ENCODE results near the gene SLC38A10. TPM values are rescaled to one million over a fixed set of nuclear protein-coding genes. Genes with fewer than 3 reads are reported as not detected.
A peak's percentile ranks its signal among the peaks of the same experiment; 100 is the strongest.

The SLC38A10 gene
- total RNA-seq, 3 donors from 2014 or later = 45.7 to 58.6 (median 53.9) TPM

DNA sequence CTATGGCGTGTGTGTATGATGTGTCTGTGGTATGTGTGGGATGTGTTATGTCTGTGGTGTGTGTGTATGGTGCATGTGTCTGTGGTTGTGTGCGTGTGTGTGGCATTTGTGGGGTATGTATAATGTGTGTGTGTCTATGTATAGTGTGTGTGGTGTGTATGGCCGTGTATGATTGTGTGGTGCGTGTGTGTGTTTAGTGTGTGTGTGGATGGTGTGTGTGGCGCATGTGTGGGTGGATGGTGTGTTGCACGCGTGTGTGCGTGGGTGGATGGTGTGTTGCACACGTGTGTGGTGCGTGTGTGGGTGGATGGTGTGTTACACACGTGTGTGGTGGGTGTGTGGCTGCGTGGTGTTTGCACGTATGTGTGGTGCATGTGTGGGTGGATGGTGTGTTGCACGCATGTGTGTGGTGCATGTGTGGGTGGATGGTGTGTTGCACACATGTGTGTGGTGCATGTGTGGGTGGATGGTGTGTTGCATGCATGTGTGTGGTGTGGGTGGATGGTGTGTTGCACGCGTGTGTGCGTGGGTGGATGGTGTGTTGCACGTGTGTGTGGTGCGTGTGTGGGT, 5.6 kb upstream of the SLC38A10 start:
- Mint-ChIP-seq H3K9me3 (no peaks in the 10 kb centered on the region), H3K27me3 (ENCODE audit: low read depth) (no peaks in the 10 kb centered on the region), H3K36me3 (ENCODE audit: insufficient read depth) (no peaks in the 10 kb centered on the region), H3K4me1 (ENCODE audit: low read depth) (peaks cover 7% of the 10 kb centered on the region), H3K4me3 (no peak overlapping the region)
- ATAC-seq = no peak
- no peak for DNase-seq

DNA sequence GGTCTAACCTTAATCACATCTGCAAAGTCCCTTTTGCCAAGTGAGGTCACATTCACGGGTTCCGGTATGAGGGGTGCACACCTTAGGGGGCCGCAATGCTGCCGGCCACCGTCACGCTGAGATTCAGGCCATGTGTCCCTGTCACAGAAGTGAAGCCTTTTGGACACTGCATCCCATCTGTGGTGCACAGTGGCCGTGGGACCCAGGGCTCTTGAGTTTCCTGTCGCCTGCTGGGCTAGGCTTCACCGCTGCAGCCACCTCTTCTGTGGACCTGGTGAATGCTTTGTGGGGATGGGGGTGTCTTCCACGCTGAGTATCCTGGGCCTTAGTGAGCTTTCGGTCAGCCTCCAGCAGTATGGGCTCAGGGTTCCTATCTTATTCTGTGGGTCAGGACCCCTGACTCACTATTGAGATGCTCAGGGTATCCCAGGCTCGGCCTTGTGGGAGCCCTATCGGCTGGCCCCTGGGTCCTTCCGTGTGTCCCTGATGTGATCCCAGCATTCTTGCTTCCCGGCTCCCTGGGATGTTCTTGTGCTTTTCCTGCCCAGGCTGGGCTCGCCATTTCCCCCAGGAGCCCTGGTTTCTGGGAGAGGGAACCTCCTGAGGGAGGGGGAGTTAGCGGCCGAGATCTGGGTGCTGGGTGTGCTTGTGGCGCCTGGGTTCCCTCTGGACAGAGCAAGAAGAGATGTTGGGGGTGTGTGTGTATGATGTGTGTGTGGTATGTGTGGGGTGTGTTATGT, 4.9 kb upstream of the SLC38A10 start:
- H3K4me3 Mint-ChIP-seq = no peak overlapping the region
- no peaks in the 10 kb centered on the region for H3K36me3 Mint-ChIP-seq (ENCODE audit: insufficient read depth)
- no peaks in the 10 kb centered on the region for H3K27me3 Mint-ChIP-seq (ENCODE audit: low read depth)
- H3K4me1 Mint-ChIP-seq (ENCODE audit: low read depth) = peaks cover 12% of the 10 kb centered on the region
- H3K9me3 Mint-ChIP-seq = no peaks in the 10 kb centered on the region
- no peak for DNase-seq
- ATAC-seq = no peak

GRCh38 chr17:81298991-81299738, 4.1 kb upstream of the SLC38A10 start:
- H3K27me3 Mint-ChIP-seq (ENCODE audit: low read depth) = no peaks in the 10 kb centered on the region
- peaks cover 15% of the 10 kb centered on the region for H3K4me1 Mint-ChIP-seq (ENCODE audit: low read depth)
- DNase-seq = no peak
- H3K4me3 Mint-ChIP-seq = no peak overlapping the region
- no peaks in the 10 kb centered on the region for H3K36me3 Mint-ChIP-seq (ENCODE audit: insufficient read depth)
- H3K9me3 Mint-ChIP-seq = no peaks in the 10 kb centered on the region
- ATAC-seq = no peak

DNA sequence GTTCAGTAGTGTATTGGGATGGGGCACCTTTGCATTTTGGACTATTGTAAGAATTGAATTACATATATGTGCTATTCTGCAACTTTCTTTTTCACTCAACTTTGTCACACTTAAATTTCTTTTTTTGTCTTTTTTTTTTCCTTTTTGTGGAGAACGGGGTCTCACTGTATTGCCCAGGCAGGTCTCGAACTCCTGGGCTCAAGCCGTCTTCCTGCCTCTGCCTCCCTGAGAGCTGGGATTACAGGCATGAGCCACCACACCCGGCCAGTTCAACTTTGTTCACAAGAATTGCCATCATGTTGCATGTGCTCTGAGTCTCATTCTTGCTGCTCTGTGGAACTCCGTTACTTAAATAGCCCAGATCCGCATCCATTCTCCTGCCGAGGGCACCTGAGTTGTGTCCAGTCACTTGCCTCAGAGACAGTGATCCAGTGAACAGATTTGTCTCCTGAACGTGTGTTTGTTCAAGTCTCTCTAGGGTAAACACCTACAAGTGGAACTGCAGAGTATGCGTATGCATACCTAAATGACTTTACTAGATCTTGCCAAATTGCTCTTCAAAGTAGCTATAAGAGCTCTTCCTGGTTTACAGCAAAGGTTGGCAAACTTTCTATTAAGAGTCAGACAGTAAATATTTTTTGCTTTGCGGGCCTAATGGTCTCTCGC, 3.4 kb upstream of the SLC38A10 start:
- ATAC-seq = no peak
- H3K4me1 Mint-ChIP-seq (ENCODE audit: low read depth) = peaks cover 21% of the 10 kb centered on the region
- no peak for DNase-seq
- no peak overlapping the region for H3K4me3 Mint-ChIP-seq
- H3K27me3 Mint-ChIP-seq (ENCODE audit: low read depth) = no peaks in the 10 kb centered on the region
- H3K9me3 Mint-ChIP-seq = no peaks in the 10 kb centered on the region
- H3K36me3 Mint-ChIP-seq (ENCODE audit: insufficient read depth) = no peaks in the 10 kb centered on the region

- DNase-seq = peak; percentile 48
- peaks cover 36% of the 10 kb centered on the region for H3K4me1 Mint-ChIP-seq (ENCODE audit: low read depth)
- peak; percentile 30 to 39 for ATAC-seq
- peak overlapping the region; percentile 91 for H3K4me3 Mint-ChIP-seq
- H3K27me3 Mint-ChIP-seq (ENCODE audit: low read depth) = no peaks in the 10 kb centered on the region
- no peaks in the 10 kb centered on the region for H3K9me3 Mint-ChIP-seq
- peaks cover 1% of the 10 kb centered on the region for H3K36me3 Mint-ChIP-seq (ENCODE audit: insufficient read depth)
Observed at GRCh38 chr17:81295676-81296381, 722 bp upstream of the SLC38A10 start.

GRCh38 chr17:81294512-81295030, 536 bp downstream of the SLC38A10 start:
- Mint-ChIP-seq H3K9me3 (no peaks in the 10 kb centered on the region), H3K36me3 (ENCODE audit: insufficient read depth) (peaks cover 1% of the 10 kb centered on the region), H3K27me3 (ENCODE audit: low read depth) (no peaks in the 10 kb centered on the region), H3K4me1 (ENCODE audit: low read depth) (peaks cover 41% of the 10 kb centered on the region), H3K4me3 (peak overlapping the region; percentile 91)
- ATAC-seq (peak in 1 of 2 donors; percentile 14), DNase-seq (no peak)

GRCh38 chr17:81292450-81292849, 2.7 kb downstream of the SLC38A10 start:
- Mint-ChIP-seq H3K27me3 (ENCODE audit: low read depth) (no peaks in the 10 kb centered on the region), H3K4me1 (ENCODE audit: low read depth) (peaks cover 51% of the 10 kb centered on the region), H3K36me3 (ENCODE audit: insufficient read depth) (peaks cover 4% of the 10 kb centered on the region), H3K9me3 (no peaks in the 10 kb centered on the region), H3K4me3 (no peak overlapping the region)
- DNase-seq = no peak
- no peak for ATAC-seq

DNA sequence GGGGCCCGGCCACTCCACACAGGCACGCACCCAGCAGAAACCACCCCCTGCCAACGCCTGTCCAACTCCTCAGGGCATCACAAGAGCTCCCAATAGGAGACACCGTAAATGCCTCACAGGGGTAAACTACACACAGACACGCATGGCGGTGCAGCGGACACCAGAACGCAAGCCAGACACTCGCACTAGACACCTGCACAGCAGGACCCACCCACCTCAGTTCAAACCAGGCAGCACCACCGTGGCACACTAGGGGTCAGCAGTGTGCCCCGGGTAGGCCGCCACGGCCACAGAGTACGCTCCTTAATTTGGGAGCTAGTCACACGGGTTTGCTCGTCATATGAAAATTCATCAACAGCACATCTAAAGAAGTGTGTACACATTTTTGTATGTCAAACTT, 3.4 kb downstream of the SLC38A10 start:
- Mint-ChIP-seq H3K9me3 (no peaks in the 10 kb centered on the region), H3K4me1 (ENCODE audit: low read depth) (peaks cover 57% of the 10 kb centered on the region), H3K27me3 (ENCODE audit: low read depth) (no peaks in the 10 kb centered on the region), H3K36me3 (ENCODE audit: insufficient read depth) (peaks cover 6% of the 10 kb centered on the region), H3K4me3 (peak overlapping the region; percentile 2)
- ATAC-seq (peak; percentile 59 to 64), DNase-seq (peak; percentile 70)

DNA sequence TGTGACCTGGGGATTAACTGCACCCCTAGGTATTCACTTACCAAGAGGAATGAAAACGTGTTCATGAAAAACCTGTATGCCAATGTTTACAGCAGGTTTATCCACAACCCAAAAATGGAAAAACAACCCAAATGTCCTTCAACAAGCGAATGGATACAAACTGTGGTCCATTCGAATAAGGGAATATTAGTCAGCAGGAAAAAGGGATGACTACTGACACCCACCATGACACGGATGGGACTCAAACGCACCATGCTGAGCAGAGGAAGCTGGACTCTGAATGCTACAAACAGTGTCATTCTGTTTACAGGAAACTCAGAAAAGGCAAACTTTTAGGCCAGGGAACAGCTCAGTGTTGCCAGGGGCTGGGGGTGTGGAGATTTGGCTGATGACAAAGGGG, 4.9 kb downstream of the SLC38A10 start:
- Mint-ChIP-seq H3K4me1 (ENCODE audit: low read depth) (peaks cover 57% of the 10 kb centered on the region), H3K4me3 (no peak overlapping the region), H3K36me3 (ENCODE audit: insufficient read depth) (peaks cover 6% of the 10 kb centered on the region), H3K27me3 (ENCODE audit: low read depth) (no peaks in the 10 kb centered on the region), H3K9me3 (no peaks in the 10 kb centered on the region)
- DNase-seq (no peak), ATAC-seq (no peak)

DNA sequence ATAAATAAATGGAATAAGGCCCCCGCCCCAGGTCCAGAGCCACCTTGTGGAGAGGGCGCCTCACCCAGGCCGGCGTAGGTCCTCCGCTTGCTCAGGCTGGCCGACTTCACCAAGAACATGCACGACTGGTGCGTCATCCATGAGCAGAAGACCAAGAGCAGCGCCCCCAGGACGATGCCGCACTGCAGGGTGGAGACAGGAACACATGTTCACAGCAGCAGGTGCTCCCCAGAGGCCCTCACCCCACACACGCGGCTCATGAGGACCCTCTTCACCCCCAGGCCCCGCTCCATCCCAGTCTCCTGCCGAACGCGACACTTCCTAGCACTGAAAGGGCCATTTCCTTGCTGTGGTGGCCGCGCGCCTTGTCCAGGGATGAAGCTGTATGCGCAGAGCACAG, 5.5 kb downstream of the SLC38A10 start:
- ATAC-seq (no peak), DNase-seq (no peak)
- H3K4me1 Mint-ChIP-seq (ENCODE audit: low read depth) = peaks cover 62% of the 10 kb centered on the region
- no peaks in the 10 kb centered on the region for H3K27me3 Mint-ChIP-seq (ENCODE audit: low read depth)
- H3K9me3 Mint-ChIP-seq = no peaks in the 10 kb centered on the region
- H3K36me3 Mint-ChIP-seq (ENCODE audit: insufficient read depth) = peaks cover 6% of the 10 kb centered on the region
- no peak overlapping the region for H3K4me3 Mint-ChIP-seq

DNA sequence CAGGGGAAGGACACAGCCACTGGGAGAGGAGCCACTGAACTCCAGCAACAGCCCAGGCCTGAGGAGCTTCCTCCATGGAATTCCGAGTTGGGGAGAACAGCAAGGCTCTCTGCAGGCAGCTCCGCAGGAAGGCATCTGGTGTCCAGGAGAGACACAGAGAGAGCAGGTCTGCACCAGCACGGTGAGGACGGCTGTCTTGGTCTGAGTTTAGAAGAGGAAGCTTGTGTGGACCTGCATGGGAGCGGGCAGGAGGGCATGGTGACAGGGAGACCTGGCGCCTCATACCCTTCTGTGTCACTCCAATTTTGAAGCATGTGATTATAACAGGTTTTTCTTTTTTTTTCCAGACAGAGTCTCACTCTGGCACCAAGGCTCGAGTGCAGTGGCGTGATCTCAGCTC, 6.4 kb downstream of the SLC38A10 start:
- Mint-ChIP-seq H3K27me3 (ENCODE audit: low read depth) (no peaks in the 10 kb centered on the region), H3K36me3 (ENCODE audit: insufficient read depth) (peaks cover 9% of the 10 kb centered on the region), H3K4me1 (ENCODE audit: low read depth) (peaks cover 59% of the 10 kb centered on the region), H3K9me3 (no peaks in the 10 kb centered on the region), H3K4me3 (no peak overlapping the region)
- DNase-seq = no peak
- ATAC-seq = no peak

- no peaks in the 10 kb centered on the region for H3K27me3 Mint-ChIP-seq (ENCODE audit: low read depth)
- no peak overlapping the region for H3K4me3 Mint-ChIP-seq
- H3K9me3 Mint-ChIP-seq = no peaks in the 10 kb centered on the region
- no peak for ATAC-seq
- H3K4me1 Mint-ChIP-seq (ENCODE audit: low read depth) = peaks cover 51% of the 10 kb centered on the region
- H3K36me3 Mint-ChIP-seq (ENCODE audit: insufficient read depth) = peaks cover 9% of the 10 kb centered on the region
- DNase-seq = no peak
Observed at GRCh38 chr17:81287741-81288430, 7.2 kb downstream of the SLC38A10 start.

DNA sequence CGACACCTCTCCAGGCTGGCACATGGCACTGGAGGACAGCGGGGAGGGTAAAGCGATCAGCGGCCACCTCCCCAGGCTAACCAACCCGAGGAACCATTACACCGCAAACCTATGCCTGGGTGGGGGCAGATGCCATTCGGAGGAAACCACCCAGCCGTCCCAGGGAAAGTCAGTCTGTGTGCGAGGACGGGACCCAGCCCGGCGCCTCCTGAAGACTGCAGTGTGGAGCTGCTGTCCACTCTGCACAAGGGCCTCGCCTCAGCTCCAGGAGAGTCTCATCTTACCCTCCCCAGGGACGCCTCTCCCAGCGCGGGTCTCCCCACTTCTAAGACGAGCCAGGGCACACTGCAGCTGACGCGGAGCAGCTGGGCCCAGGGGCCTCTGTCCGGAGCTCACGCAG, 8.0 kb downstream of the SLC38A10 start:
- Mint-ChIP-seq H3K36me3 (ENCODE audit: insufficient read depth) (peaks cover 9% of the 10 kb centered on the region), H3K27me3 (ENCODE audit: low read depth) (no peaks in the 10 kb centered on the region), H3K4me1 (ENCODE audit: low read depth) (peaks cover 48% of the 10 kb centered on the region), H3K9me3 (no peaks in the 10 kb centered on the region), H3K4me3 (no peak overlapping the region)
- ATAC-seq (no peak), DNase-seq (no peak)

Data from activated T-cell treated with anti-CD3 and anti-CD28 coated beads, Interleukin-2, amount 50 U/mL, for 4 hours (primary cell).